Measurements from ENCODE around the gene GMPR. TPM values are rescaled to one million over a fixed set of nuclear protein-coding genes. Genes with fewer than 3 reads are reported as not detected.

The GMPR gene
- total RNA-seq, 1 donor from 2014 or later, result 43.6 TPM

- DNase-seq (ENCODE audit: low read depth), result no peak
Measured at GRCh38 chr6:16296061-16296670, 57.8 kb downstream of the GMPR start.

GRCh38 chr6:16299861-16300260 is 61.5 kb downstream of the GMPR start:
- no peak for DNase-seq (ENCODE audit: low read depth)

- DNase-seq (ENCODE audit: low read depth), result no peak
Measured at GRCh38 chr6:16301511-16301910, 63.1 kb downstream of the GMPR start.

- no peak for DNase-seq (ENCODE audit: low read depth)
Measured at GRCh38 chr6:16302721-16303552, 64.5 kb downstream of the GMPR start.

GRCh38 chr6:16305246-16305725 is 66.9 kb downstream of the GMPR start:
- DNase-seq (ENCODE audit: low read depth), result no peak

GRCh38 chr6:16305788-16306187 is 67.4 kb downstream of the GMPR start:
- DNase-seq (ENCODE audit: low read depth), result no peak

- no peak for DNase-seq (ENCODE audit: low read depth)
Measured at GRCh38 chr6:16306334-16306733, 67.9 kb downstream of the GMPR start.

GRCh38 chr6:16311763-16312162 is 73.4 kb downstream of the GMPR start:
- no peak for DNase-seq (ENCODE audit: low read depth)

GRCh38 chr6:16313732-16314131 is 75.3 kb downstream of the GMPR start:
- DNase-seq (ENCODE audit: low read depth), result no peak

- no peak for DNase-seq (ENCODE audit: low read depth)
Measured at GRCh38 chr6:16314296-16314695, 75.9 kb downstream of the GMPR start.

- peak; percentile 54 for DNase-seq (ENCODE audit: low read depth)
Measured at GRCh38 chr6:16316741-16317251, 78.4 kb downstream of the GMPR start.

GRCh38 chr6:16318538-16318937 is 80.2 kb downstream of the GMPR start:
- DNase-seq (ENCODE audit: low read depth), result peak; percentile 95

GRCh38 chr6:16318953-16319720 is 80.8 kb downstream of the GMPR start:
- no peak for DNase-seq (ENCODE audit: low read depth)

GRCh38 chr6:16319813-16320532 is 81.6 kb downstream of the GMPR start:
- peak; percentile 98 for DNase-seq (ENCODE audit: low read depth)

- DNase-seq (ENCODE audit: low read depth), result peak; percentile 72
Measured at GRCh38 chr6:16320533-16321340, 82.3 kb downstream of the GMPR start.

- no peak for DNase-seq (ENCODE audit: low read depth)
Measured at GRCh38 chr6:16321341-16321710, 82.9 kb downstream of the GMPR start.

- DNase-seq (ENCODE audit: low read depth), result no peak
Measured at GRCh38 chr6:16321826-16322225, 83.4 kb downstream of the GMPR start.

GRCh38 chr6:16322666-16323312 is 84.4 kb downstream of the GMPR start:
- peak; percentile 98 for DNase-seq (ENCODE audit: low read depth)

GRCh38 chr6:16324184-16324583 is 85.8 kb downstream of the GMPR start:
- DNase-seq (ENCODE audit: low read depth), result no peak

Measured in myocyte (in vitro differentiated cells).